Brain microvascular endothelial cell (primary cell): ENCODE results near the gene CBLB.
"Not testable (repeated sequence)": the region's sequence is repeated elsewhere in the genome, so short reads cannot be mapped to it uniquely, and the experiment has no call there.

Source experiments
- DNase-seq: peaks from one replicate; pipeline ENCODE4 v3.0.0-alpha.2; 2020
- H3K27ac ChIP-seq: fragments of 250-450 bp; sonication (Bioruptor Pico); 2 replicates; pipeline ENCODE4 v1.5.1; 2020; ENCODE audit warnings: mild to moderate bottlenecking, moderate library complexity
- H3K27me3 ChIP-seq: fragments of 250-450 bp; sonication (Bioruptor Pico); replicated peaks from 2 replicates; pipeline ENCODE4 v1.5.1; 2020; ENCODE audit warnings: mild to moderate bottlenecking
- H3K36me3 ChIP-seq: fragments of 250-450 bp; sonication (Bioruptor Pico); replicated peaks from 2 replicates; pipeline ENCODE4 v1.5.1; 2020; ENCODE audit warnings: mild to moderate bottlenecking
- H3K4me3 ChIP-seq: 2 replicates; pipeline ENCODE4 v1.5.1; 2011; ENCODE audit warnings: low read depth, mild to moderate bottlenecking, control low read depth, low read length, moderate library complexity
- CTCF ChIP-seq: IDR thresholded peaks from 2 replicates; pipeline ENCODE4 v1.5.1; 2011; ENCODE audit warnings: low read depth, mild to moderate bottlenecking, moderate library complexity, low read length, control low read depth, inconsistent platforms; ENCODE audit errors: missing control alignments
- in situ Hi-C: cut with HindIII; loops from 2 replicates; pipeline ENCODE4 v1.10.0; 2017; ENCODE audit warnings: low sequenced_read_pairs, low pct_ligation_motif_present

Gene CBLB

GRCh38 chr3:105744202-105744601 lies 124.6 kb downstream of the CBLB start:
- no peak for TF ChIP-seq CTCF
- in situ Hi-C loops, result no loop called here

DNA sequence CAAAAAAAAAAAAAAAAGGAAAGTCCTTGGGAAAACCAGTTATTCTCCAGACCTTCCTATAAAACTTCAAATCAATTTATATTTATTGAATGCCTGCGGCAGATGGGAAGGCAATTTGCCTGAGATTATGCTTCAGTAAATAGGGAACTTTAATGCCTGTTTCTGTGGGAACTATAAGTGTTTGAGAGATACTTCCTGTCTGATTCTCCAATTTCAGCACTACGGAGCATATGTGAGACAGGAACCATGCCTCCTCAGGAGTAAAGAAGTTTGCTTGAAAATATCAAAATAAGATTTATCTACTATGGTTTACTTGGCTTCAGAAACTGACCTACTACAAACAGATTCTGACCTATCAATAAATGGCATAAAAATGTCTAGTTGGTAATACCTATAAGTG lies 135.5 kb downstream of the CBLB start:
- H3K36me3 ChIP-seq, result peaks cover 2% of the 10 kb centered on the region
- no peak for TF ChIP-seq CTCF
- in situ Hi-C loops, result no loop called here
- no peak overlapping the region for H3K4me3 ChIP-seq
- H3K27me3 ChIP-seq, result no peaks in the 10 kb centered on the region
- no peak for DNase-seq
- no peak overlapping the region for H3K27ac ChIP-seq

More at GRCh38 chr3:105744202-105744601, 124.6 kb downstream of the CBLB start:
- Histone ChIP-seq H3K4me3 (no peak overlapping the region), H3K36me3 (no peaks in the 10 kb centered on the region), H3K27me3 (no peaks in the 10 kb centered on the region), H3K27ac (no peak overlapping the region)
- DNase-seq, result no peak

GRCh38 chr3:105731686-105732085 lies 137.1 kb downstream of the CBLB start:
- in situ Hi-C loops, result no loop called here
- no peak overlapping the region for H3K27ac ChIP-seq
- no peak for TF ChIP-seq CTCF
- DNase-seq, result no peak
- no peak overlapping the region for H3K4me3 ChIP-seq
- H3K27me3 ChIP-seq, result no peaks in the 10 kb centered on the region
- peaks cover 8% of the 10 kb centered on the region for H3K36me3 ChIP-seq

GRCh38 chr3:105730801-105731354 lies 137.9 kb downstream of the CBLB start:
- in situ Hi-C loops, result no loop called here

GRCh38 chr3:105729667-105730066 lies 139.1 kb downstream of the CBLB start:
- Histone ChIP-seq H3K4me3 (no peak overlapping the region), H3K36me3 (peaks cover 8% of the 10 kb centered on the region), H3K27me3 (no peaks in the 10 kb centered on the region), H3K27ac (no peak overlapping the region)
- peak; percentile 10 for DNase-seq
- in situ Hi-C loops, result no loop called here
- no peak for TF ChIP-seq CTCF

More at GRCh38 chr3:105730801-105731354, 137.9 kb downstream of the CBLB start:
- no peak for TF ChIP-seq CTCF
- DNase-seq, result no peak
- peaks cover 8% of the 10 kb centered on the region for H3K36me3 ChIP-seq
- no peak overlapping the region for H3K27ac ChIP-seq
- no peak overlapping the region for H3K4me3 ChIP-seq
- no peaks in the 10 kb centered on the region for H3K27me3 ChIP-seq

GRCh38 chr3:105728771-105729312 lies 140.0 kb downstream of the CBLB start:
- peaks cover 7% of the 10 kb centered on the region for H3K36me3 ChIP-seq
- H3K27me3 ChIP-seq, result no peaks in the 10 kb centered on the region
- DNase-seq, result no peak
- no peak overlapping the region for H3K4me3 ChIP-seq
- in situ Hi-C loops, result no loop called here
- no peak overlapping the region for H3K27ac ChIP-seq
- no peak for TF ChIP-seq CTCF

GRCh38 chr3:105727036-105727435 lies 141.8 kb downstream of the CBLB start:
- H3K36me3 ChIP-seq, H3K27ac ChIP-seq, H3K27me3 ChIP-seq, H3K4me3 ChIP-seq, DNase-seq, in situ Hi-C loops: not testable (repeated sequence)
